Epithelial cell of esophagus (primary cell): ENCODE results near the gene CRYBG3.

Experiments
- DNase-seq: peaks from one replicate; pipeline ENCODE4 v3.0.0; 2010; ENCODE audit warnings: low read depth
- H3K4me3 ChIP-seq: 2 replicates; pipeline ENCODE4 v1.5.1; 2011; ENCODE audit warnings: mild to moderate bottlenecking, low read length, control low read depth
- CTCF ChIP-seq: IDR thresholded peaks from 2 replicates; pipeline ENCODE4 v1.5.1; 2011; ENCODE audit warnings: low read depth, mild to moderate bottlenecking, low read length, control low read depth, inconsistent platforms; ENCODE audit not compliant: insufficient read depth; ENCODE audit errors: missing control alignments

Gene CRYBG3

GRCh38 chr3:97991293-97991682, 169.5 kb downstream of the CRYBG3 start:
- DNase-seq = no peak
- H3K4me3 ChIP-seq = no peak overlapping the region
- TF ChIP-seq CTCF = no peak

GRCh38 chr3:97992547-97993173, 170.8 kb downstream of the CRYBG3 start:
- TF ChIP-seq CTCF = no peak
- H3K4me3 ChIP-seq = no peak overlapping the region
- no peak for DNase-seq

GRCh38 chr3:97993526-97993925, 171.7 kb downstream of the CRYBG3 start:
- no peak for DNase-seq
- no peak for TF ChIP-seq CTCF
- H3K4me3 ChIP-seq = no peak overlapping the region

GRCh38 chr3:97994328-97994945, 172.6 kb downstream of the CRYBG3 start:
- DNase-seq = no peak
- TF ChIP-seq CTCF = no peak
- H3K4me3 ChIP-seq = no peak overlapping the region
